PC-3 (cell line): ENCODE data around the gene TMED8.

ENCODE experiments used
- CTCF ChIP-seq: fragments of 300-600 bp; sonication (generic); conservative IDR thresholded peaks from 2 replicates; pipeline ENCODE4 v1.5.1; 2017; ENCODE audit warnings: antibody characterized with exemption, low read depth, mild to moderate bottlenecking, low read length
- EZH2 ChIP-seq: fragments of 300-600 bp; sonication (generic); IDR thresholded peaks from one replicate; pipeline ENCODE4 v1.6.1; 2017; ENCODE audit warnings: antibody characterized with exemption, mild to moderate bottlenecking, low read length; ENCODE audit not compliant: unreplicated experiment
- EZH2phosphoT487 ChIP-seq: fragments of 300-600 bp; sonication (generic); IDR thresholded peaks from 2 replicates; pipeline ENCODE4 v1.6.1; 2018; ENCODE audit warnings: mild to moderate bottlenecking, antibody characterized with exemption, low read length, borderline replicate concordance

GRCh38 chr14:77423423-77423822 lies 46.5 kb upstream of the TMED8 start, which contains the start of gene NOXRED1:
- TF ChIP-seq CTCF: no peak
- no peak for TF ChIP-seq EZH2phosphoT487
- no peak for TF ChIP-seq EZH2
